Activated CD8-positive, alpha-beta T cell treated with anti-CD3 and anti-CD28 coated beads, Interleukin-2, amount 10 ng/mL, durations not matched to agents 7 days and 5 days (primary cell): Measurements from ENCODE around the gene SCN4B. TPM values are rescaled to one million over a fixed set of nuclear protein-coding genes. Genes with fewer than 3 reads are reported as not detected.

Experiments used
- ATAC-seq: fragments of 150-1000 bp; cut with Tn5 transposase; one replicate; pipeline ENCODE4 v1.10.0; 2021; ENCODE audit warnings: moderate library complexity
- CTCF ChIA-PET: fragments of 350-600 bp; sonication (Branson Sonifier 250); formaldehyde crosslinking; loops from one replicate; lab custom pipeline; 2021; ENCODE audit warnings: antibody characterized with exemption; lab: Charles Lee
- POLR2A ChIA-PET: fragments of 350-600 bp; sonication (Branson Sonifier 250); formaldehyde crosslinking; loops from one replicate; lab custom pipeline; 2021; ENCODE audit warnings: antibody characterized with exemption; lab: Charles Lee
- DNase-seq: peaks from one replicate; pipeline ENCODE4 v3.0.0-alpha.2; 2020
- H3K27ac Mint-ChIP-seq: one replicate; pipeline ENCODE4 v1.8.0; 2021; ENCODE audit warnings: mild to moderate bottlenecking, mixed read lengths
- H3K27me3 Mint-ChIP-seq: one replicate; pipeline ENCODE4 v1.8.0; 2021; ENCODE audit warnings: low read depth, mixed read lengths
- H3K36me3 Mint-ChIP-seq: one replicate; pipeline ENCODE4 v1.8.0; 2021; ENCODE audit warnings: low read depth, mixed read lengths
- H3K4me1 Mint-ChIP-seq: one replicate; pipeline ENCODE4 v1.8.0; 2021; ENCODE audit warnings: low read depth, mixed read lengths
- H3K4me3 Mint-ChIP-seq: one replicate; pipeline ENCODE4 v1.8.0; 2021; ENCODE audit warnings: mild to moderate bottlenecking, mixed read lengths
- H3K9me3 Mint-ChIP-seq: one replicate; pipeline ENCODE4 v1.8.0; 2022; ENCODE audit warnings: mixed read lengths; ENCODE audit not compliant: insufficient read depth
- total RNA-seq, 2 experiments: library from RNA; stranded (reverse); gene quantifications; one replicate each; pipeline ENCODE4 v1.2.3, GENCODE V29; 2021

SCN4B gene
- total RNA-seq, 2 experiments from 2014 or later, result 0.05 TPM

DNA sequence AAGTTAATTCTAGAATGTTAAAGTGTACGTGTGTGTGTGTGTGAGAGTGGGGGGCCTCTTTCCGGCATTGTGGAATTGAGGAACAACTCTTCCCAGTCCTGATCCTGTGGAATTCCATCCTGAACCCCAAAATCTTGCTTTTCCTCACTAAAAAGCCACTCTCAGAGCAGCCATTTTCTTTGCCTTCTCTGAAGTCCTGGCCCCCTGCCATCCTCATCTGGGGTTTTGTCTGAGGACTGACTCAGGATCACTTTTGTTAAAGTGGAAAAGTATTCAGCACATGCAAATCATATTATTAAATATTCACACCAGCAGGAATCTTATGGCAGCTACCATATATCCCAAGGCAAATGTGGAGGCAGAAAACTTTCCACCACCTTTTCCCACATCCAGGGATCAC lies 3.8 kb downstream of the SCN4B start:
- no peaks in the 10 kb centered on the region for H3K36me3 Mint-ChIP-seq
- no peaks in the 10 kb centered on the region for H3K9me3 Mint-ChIP-seq
- no peak overlapping the region for H3K4me3 Mint-ChIP-seq
- no peak overlapping the region for H3K27ac Mint-ChIP-seq
- DNase-seq (no peak), ATAC-seq (no peak)
- ChIA-PET CTCF (interaction anchor here (0.8 to 7.7 kb wide), 4 partner anchors 7 to 147 kb away, joined by 3 to 100 read pairs (median 21); no protein-coding TSS in a partner anchor), POLR2A (no interaction called here)
- H3K4me1 Mint-ChIP-seq, result peaks cover 19% of the 10 kb centered on the region
- H3K27me3 Mint-ChIP-seq, result peaks cover 49% of the 10 kb centered on the region

DNA sequence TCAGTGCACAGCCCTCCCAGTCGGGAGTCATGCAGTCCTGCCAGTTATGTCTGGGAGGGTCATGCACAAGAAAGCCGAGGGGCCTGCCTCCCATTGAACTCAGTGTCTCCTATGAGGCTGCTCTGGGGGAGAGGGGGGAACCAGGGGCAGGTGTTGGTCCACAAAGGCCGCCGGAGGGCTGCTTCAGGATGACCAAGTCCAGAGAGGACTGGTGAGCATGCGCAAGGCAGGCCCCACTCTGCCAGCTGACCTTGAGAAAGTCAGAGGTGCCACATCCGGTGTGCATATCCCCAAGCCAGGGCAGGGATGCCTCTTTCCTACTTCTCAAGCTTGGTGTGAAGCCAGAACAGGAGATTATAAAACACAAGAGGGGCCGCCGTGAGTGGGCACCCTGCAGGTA lies 4.4 kb downstream of the SCN4B start:
- ChIA-PET CTCF (interaction anchor here (1.1 to 7.7 kb wide), 5 partner anchors 8 to 147 kb away, joined by 3 to 100 read pairs (median 5); no protein-coding TSS in a partner anchor), POLR2A (no interaction called here)
- Mint-ChIP-seq H3K9me3 (no peaks in the 10 kb centered on the region), H3K36me3 (no peaks in the 10 kb centered on the region), H3K27me3 (peaks cover 49% of the 10 kb centered on the region), H3K4me1 (peaks cover 15% of the 10 kb centered on the region), H3K4me3 (no peak overlapping the region), H3K27ac (no peak overlapping the region)
- no peak for ATAC-seq
- no peak for DNase-seq

DNA sequence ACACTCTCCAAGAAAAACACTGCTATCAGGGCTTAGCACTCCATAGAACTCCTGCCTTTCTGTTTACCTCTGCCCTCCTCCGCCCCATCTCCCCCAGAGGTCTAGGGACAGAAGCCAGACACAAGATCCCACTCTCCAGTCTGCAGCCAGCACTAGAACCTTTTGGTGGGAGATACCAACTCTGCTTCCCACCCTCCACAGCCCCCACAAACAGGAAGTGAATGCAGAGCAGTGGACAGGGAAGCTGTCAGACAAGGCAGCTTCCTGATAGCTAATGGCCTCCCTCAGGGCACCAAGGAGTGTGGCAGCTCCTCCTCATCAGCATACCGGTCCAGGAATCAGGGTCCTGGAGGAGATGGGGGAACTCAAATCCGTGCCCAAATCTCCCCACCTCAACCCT lies 5.1 kb downstream of the SCN4B start:
- POLR2A ChIA-PET, result no interaction called here
- Mint-ChIP-seq H3K36me3 (no peaks in the 10 kb centered on the region), H3K4me1 (peaks cover 22% of the 10 kb centered on the region), H3K4me3 (no peak overlapping the region), H3K27me3 (peaks cover 49% of the 10 kb centered on the region), H3K9me3 (no peaks in the 10 kb centered on the region), H3K27ac (no peak overlapping the region)
- CTCF ChIA-PET, result interaction anchor here (1.1 to 7.7 kb wide), 4 partner anchors 8 to 148 kb away, joined by 3 to 100 read pairs (median 22); no protein-coding TSS in a partner anchor
- ATAC-seq (no peak), DNase-seq (no peak)

DNA sequence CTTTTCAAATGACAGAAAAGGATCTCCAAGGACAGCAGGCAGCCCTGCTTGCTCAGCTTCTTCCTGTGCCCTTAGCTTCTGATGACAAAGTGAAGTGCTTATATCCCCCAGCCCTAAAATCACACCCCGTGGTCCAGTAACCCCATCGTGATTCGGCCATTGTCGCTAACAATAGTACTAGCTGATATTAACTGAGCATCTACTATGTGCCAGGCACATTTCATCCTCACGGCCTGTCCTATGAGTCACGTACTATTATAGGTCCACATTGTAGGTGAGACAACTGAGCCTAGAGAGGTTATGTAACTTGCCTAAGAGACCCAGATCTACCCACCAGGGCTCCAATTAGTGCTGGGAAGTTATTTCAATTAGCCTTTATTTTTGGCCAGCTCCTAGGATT lies 6.1 kb downstream of the SCN4B start:
- H3K27ac Mint-ChIP-seq, result no peak overlapping the region
- CTCF ChIA-PET, result interaction anchor here (0.8 to 7.7 kb wide), 5 partner anchors 9 to 339 kb away, joined by 3 to 100 read pairs (median 5); no protein-coding TSS in a partner anchor
- no peak for ATAC-seq
- H3K4me3 Mint-ChIP-seq, result peak overlapping the region; percentile 72
- POLR2A ChIA-PET, result interaction anchor here (1.0 kb wide), 1 partner anchor 52 kb away, joined by 3 read pairs; no protein-coding TSS in a partner anchor
- DNase-seq, result no peak
- no peaks in the 10 kb centered on the region for H3K36me3 Mint-ChIP-seq
- H3K27me3 Mint-ChIP-seq, result peaks cover 53% of the 10 kb centered on the region
- H3K9me3 Mint-ChIP-seq, result no peaks in the 10 kb centered on the region
- peaks cover 19% of the 10 kb centered on the region for H3K4me1 Mint-ChIP-seq

DNA sequence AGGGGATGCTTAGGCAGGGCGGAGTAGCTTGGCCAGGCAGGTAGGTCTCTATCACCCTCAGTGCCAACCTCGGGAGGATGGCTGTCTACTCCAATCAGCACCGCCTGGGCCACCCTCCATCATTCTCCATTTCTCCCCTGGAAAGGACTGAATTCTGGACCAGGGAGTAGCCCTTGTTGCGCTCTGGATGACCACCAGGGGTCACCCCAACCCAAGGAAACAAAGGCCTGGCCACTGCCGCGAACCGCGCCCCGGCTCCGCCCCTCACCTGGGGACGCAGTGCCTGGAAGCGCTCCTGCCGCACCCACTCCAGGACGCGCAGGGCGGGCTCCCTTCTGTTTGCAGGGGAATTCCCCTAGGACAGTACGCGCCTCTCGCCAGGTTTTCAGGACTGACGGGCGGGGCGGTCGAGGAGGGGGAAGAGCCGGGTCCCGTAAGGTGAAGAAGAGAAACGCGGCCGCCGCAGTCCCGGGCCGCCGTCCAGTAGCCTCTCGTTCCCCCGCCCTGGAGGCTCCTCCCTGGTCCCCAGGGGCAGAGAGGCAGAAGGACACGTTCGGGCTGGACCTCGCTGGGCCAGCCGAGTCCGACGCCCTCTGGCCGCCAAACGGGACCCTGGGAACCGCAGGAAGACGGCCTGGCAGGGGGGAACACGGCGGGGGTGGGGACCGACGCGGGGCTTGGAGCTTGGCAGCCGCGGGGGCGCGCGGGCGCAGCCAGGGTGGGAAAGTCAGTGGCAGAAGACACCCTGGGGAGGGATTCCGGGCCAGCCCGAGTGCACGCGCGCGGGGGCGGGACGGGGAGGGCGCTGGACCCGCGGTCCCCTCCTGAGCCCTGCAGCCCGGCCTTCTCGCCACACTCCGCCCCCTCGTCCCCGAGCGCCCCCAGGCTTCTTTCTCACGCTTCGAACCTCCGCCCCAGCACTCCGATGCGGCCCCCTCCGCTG lies 7.1 kb downstream of the SCN4B start:
- no peaks in the 10 kb centered on the region for H3K36me3 Mint-ChIP-seq
- H3K27me3 Mint-ChIP-seq, result peaks cover 54% of the 10 kb centered on the region
- H3K4me1 Mint-ChIP-seq, result peaks cover 19% of the 10 kb centered on the region
- CTCF ChIA-PET, result interaction anchor here (0.6 to 7.7 kb wide), 14 partner anchors 7 to 354 kb away, joined by 3 to 100 read pairs (median 4); partner anchors contain the start of gene SCN4B
- H3K4me3 Mint-ChIP-seq, result peak overlapping the region; percentile 79
- DNase-seq, result peak; percentile 92
- no peak overlapping the region for H3K27ac Mint-ChIP-seq
- no peaks in the 10 kb centered on the region for H3K9me3 Mint-ChIP-seq
- ATAC-seq, result peak; percentile 97
- POLR2A ChIA-PET, result interaction anchor here (1.0 kb wide), 1 partner anchor 53 kb away, joined by 3 read pairs; no protein-coding TSS in a partner anchor

DNA sequence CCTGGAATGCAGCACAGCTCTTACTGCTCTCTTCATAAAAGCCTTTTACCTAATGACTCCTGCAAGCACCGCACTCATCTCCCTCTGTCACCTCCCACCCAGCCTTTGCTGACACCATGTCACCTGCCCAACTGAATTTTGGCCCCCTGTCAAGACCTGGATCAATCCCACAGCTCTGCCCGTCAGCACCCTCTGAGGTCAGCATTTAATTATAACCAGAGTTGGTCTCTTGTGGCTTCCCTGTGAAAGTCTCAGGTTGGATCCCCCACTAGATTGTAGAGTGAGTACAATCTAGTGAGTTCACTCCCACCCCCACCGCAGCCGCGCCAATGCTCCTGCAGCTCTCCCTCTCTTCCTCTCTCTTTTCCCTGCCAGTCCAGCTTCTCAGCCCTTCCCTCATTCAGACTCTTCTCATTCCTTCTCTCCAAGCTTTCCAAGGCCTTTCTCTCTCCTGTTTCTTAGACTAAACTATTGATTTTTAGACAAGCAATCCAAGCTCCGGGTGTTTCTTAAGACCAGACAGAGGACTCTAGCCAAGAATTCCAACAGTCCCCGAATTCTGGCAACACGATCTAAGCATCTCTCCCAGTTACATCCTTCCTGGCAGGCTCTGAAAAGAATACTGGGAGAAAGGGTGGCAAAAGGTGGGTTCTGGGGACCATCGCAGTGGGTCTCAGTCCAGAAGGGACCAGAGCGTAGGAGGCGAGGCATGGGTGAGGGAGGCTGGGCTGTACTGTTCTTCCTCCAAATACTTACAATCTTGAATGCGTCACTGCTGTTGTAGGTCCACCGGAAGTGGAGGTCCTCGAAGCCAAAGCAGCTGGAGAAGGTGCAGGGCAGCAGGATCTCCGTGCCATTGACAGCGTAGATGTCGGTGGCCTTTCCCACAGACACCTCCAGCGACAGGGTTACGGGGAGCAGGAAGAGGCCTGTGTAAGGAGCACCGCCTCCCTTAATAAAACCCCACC lies 8.0 kb downstream of the SCN4B start:
- Mint-ChIP-seq H3K27ac (no peak overlapping the region), H3K36me3 (no peaks in the 10 kb centered on the region), H3K4me3 (peak overlapping the region; percentile 79), H3K4me1 (peaks cover 19% of the 10 kb centered on the region), H3K9me3 (no peaks in the 10 kb centered on the region), H3K27me3 (peaks cover 53% of the 10 kb centered on the region)
- no peak for DNase-seq
- POLR2A ChIA-PET, result no interaction called here
- no peak for ATAC-seq
- CTCF ChIA-PET, result interaction anchor here (0.6 to 7.7 kb wide), 18 partner anchors 8 to 355 kb away, joined by 3 to 100 read pairs (median 4); partner anchors contain the start of gene SCN4B

DNA sequence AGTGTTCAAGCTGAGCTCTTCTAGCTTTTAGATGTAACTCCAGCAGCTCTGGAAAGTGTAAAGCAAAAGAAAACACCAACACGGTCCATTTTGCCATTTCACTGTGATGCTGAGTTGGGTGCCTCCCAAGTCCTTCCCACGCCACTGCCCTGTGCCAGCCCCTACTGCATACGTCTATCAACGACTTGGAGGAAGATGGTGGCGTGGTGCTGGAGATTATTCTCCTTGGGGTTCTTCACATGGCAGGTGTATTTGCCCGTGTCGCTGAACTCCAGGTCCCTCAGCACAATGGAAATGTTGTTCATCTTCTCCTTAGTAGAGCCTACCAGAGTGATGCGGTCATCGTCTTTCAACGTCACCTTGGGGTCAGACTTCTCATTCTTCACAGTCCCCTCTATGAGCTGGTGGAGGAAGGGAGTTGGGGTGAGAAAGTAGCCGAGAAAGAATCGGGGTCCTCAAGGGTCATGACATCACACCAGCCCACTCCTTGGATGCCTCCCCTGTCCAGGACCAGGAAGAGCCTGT lies 8.9 kb downstream of the SCN4B start:
- no peak overlapping the region for H3K27ac Mint-ChIP-seq
- H3K9me3 Mint-ChIP-seq, result no peaks in the 10 kb centered on the region
- DNase-seq, result no peak
- POLR2A ChIA-PET, result no interaction called here
- peaks cover 19% of the 10 kb centered on the region for H3K4me1 Mint-ChIP-seq
- CTCF ChIA-PET, result interaction anchor here (0.8 to 7.7 kb wide), 14 partner anchors 9 to 323 kb away, joined by 3 to 100 read pairs (median 4); partner anchors contain the start of gene SCN4B
- ATAC-seq, result no peak
- H3K4me3 Mint-ChIP-seq, result no peak overlapping the region
- peaks cover 57% of the 10 kb centered on the region for H3K27me3 Mint-ChIP-seq
- H3K36me3 Mint-ChIP-seq, result no peaks in the 10 kb centered on the region

DNA sequence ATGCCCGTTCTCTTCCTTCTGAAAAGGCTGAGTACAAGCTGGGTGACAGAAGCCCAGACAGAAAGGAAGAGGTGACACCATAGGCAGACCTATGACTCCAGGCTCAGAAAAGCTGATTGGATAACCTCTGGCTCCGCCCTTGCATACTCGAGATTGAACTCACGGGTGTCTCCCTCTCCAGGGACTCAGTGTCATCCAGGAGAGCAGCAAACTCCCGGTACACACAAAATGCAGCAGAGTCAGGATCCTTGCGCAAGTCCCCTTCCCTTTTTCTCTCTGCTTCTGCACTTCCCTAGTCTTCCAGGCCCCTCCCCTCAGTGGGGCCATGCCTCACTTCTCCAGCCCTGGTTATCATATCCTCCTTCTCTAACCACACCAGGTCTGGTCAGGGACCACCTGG lies 9.8 kb downstream of the SCN4B start:
- ATAC-seq, result no peak
- peaks cover 57% of the 10 kb centered on the region for H3K27me3 Mint-ChIP-seq

DNA sequence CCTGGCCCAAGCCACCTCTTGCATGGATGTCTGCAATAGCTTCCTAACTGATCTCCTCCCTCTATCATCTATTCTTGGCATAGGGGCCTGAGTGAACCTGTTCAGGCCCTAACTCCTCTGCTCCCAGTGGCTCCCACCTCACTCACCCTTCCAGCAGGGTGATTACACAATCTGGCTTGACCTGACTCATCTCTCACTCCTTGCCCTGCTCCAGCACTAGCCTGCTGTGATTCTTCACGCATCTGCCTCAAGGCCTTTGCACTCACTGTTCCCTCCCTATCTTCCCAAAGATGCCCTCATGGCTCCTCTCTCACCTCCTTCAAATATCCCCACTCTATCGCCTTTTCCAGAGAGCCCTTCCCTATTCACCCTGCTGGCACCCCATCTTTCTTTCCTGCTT lies 10.5 kb downstream of the SCN4B start:
- Mint-ChIP-seq H3K27me3 (peaks cover 54% of the 10 kb centered on the region), H3K4me3 (no peak overlapping the region), H3K36me3 (no peaks in the 10 kb centered on the region), H3K27ac (no peak overlapping the region), H3K4me1 (peaks cover 17% of the 10 kb centered on the region), H3K9me3 (no peaks in the 10 kb centered on the region)
- CTCF ChIA-PET, result interaction anchor here (0.7 to 7.7 kb wide), 3 partner anchors 14 to 70 kb away, joined by 3 to 100 read pairs (median 38); no protein-coding TSS in a partner anchor
- DNase-seq (no peak), ATAC-seq (no peak)
- POLR2A ChIA-PET, result no interaction called here

More for the DNA sequence above, 9.8 kb downstream of the SCN4B start:
- H3K27ac Mint-ChIP-seq, result no peak overlapping the region
- H3K4me3 Mint-ChIP-seq, result no peak overlapping the region
- ChIA-PET CTCF (interaction anchor here (0.7 to 7.7 kb wide), 9 partner anchors 13 to 322 kb away, joined by 3 to 100 read pairs (median 4); no protein-coding TSS in a partner anchor), POLR2A (no interaction called here)
- H3K9me3 Mint-ChIP-seq, result no peaks in the 10 kb centered on the region
- DNase-seq, result peak; percentile 41
- H3K36me3 Mint-ChIP-seq, result no peaks in the 10 kb centered on the region
- peaks cover 19% of the 10 kb centered on the region for H3K4me1 Mint-ChIP-seq

DNA sequence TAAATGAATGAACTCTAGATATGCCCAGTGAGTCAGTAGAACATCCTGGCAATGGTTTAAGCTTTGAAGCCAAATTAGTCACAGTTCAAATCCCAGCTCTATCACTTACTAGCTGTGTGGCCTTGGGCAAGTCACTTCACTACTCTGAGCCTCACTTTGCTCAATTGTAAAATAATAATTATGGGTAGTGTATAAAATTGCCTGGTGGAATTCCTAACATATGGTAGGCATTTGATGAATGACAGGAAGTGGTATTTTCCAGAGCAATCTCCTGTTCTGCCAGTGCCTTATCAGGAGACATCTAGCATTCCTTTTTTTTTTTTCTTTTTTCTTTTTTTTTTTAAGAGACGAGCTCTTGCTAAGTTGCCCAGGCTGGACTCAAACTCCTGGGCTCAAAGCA lies 13.0 kb downstream of the SCN4B start:
- POLR2A ChIA-PET, result interaction anchor here (1.2 kb wide), 1 partner anchor 10 kb away, joined by 4 read pairs; no protein-coding TSS in a partner anchor
- CTCF ChIA-PET, result interaction anchor here (1.3 to 1.5 kb wide), 2 partner anchors 10 to 32 kb away, joined by 3 to 5 read pairs; no protein-coding TSS in a partner anchor
- H3K27me3 Mint-ChIP-seq, result peaks cover 55% of the 10 kb centered on the region
- DNase-seq, result no peak
- no peak overlapping the region for H3K4me3 Mint-ChIP-seq
- no peaks in the 10 kb centered on the region for H3K36me3 Mint-ChIP-seq
- no peak for ATAC-seq
- H3K9me3 Mint-ChIP-seq, result no peaks in the 10 kb centered on the region
- H3K4me1 Mint-ChIP-seq, result peaks cover 10% of the 10 kb centered on the region
- no peak overlapping the region for H3K27ac Mint-ChIP-seq
